HG02642 (cell line): ENCODE results near the gene ADCY10.

Source experiments
- ATAC-seq: cut with Tn5 transposase; IDR thresholded peaks from one replicate; pipeline ENCODE4 v1.9.1; 2021; ENCODE audit warnings: mild to moderate bottlenecking; ENCODE audit not compliant: unreplicated experiment, poor library complexity

Gene ADCY10

GRCh38 chr1:167763525-167764220, 150.3 kb downstream of the ADCY10 start:
- ATAC-seq: no peak

- ATAC-seq: no peak
These were observed 151.7 kb downstream of the ADCY10 start for GRCh38 chr1:167762061-167762746.

- ATAC-seq: no peak
These were observed 152.5 kb downstream of the ADCY10 start for GRCh38 chr1:167761400-167761799.
